CD4-positive, alpha-beta T cell treated with Interleukin-2 at 100 ng/mL for 4 hours (primary cell): ENCODE results near the gene WNT2.
"Not testable (repeated sequence)": the region's sequence is repeated elsewhere in the genome, so short reads cannot be mapped to it uniquely, and the experiment has no call there.

Experiments
- DNase-seq: peaks from one replicate; pipeline ENCODE4 v3.0.0-alpha.2; 2020; ENCODE audit warnings: low spot score

WNT2 gene

GRCh38 chr7:117302396-117302795, 20.5 kb downstream of the WNT2 start:
- DNase-seq = no peak

- not testable (repeated sequence) for DNase-seq
Observed at GRCh38 chr7:117300506-117300905, 22.4 kb downstream of the WNT2 start.

- no peak for DNase-seq
Observed at GRCh38 chr7:117297606-117298005, 25.3 kb downstream of the WNT2 start.

GRCh38 chr7:117296066-117296465, 26.8 kb downstream of the WNT2 start:
- DNase-seq = no peak

- no peak for DNase-seq
Observed at GRCh38 chr7:117285826-117286225, 37.0 kb downstream of the WNT2 start.

GRCh38 chr7:117284692-117285091, 38.2 kb downstream of the WNT2 start:
- DNase-seq = no peak

- DNase-seq = no peak
Observed at GRCh38 chr7:117283779-117284178, 39.1 kb downstream of the WNT2 start.

GRCh38 chr7:117283371-117283770, 39.5 kb downstream of the WNT2 start:
- no peak for DNase-seq

GRCh38 chr7:117282239-117282812, 40.5 kb downstream of the WNT2 start:
- no peak for DNase-seq

- DNase-seq = no peak
Observed at GRCh38 chr7:117281562-117281961, 41.3 kb downstream of the WNT2 start.

- no peak for DNase-seq
Observed at GRCh38 chr7:117279931-117280557, 42.8 kb downstream of the WNT2 start.

GRCh38 chr7:117279203-117279602, 43.7 kb downstream of the WNT2 start:
- DNase-seq = no peak

- DNase-seq = no peak
Observed at GRCh38 chr7:117278040-117278439, 44.8 kb downstream of the WNT2 start.

- no peak for DNase-seq
Observed at GRCh38 chr7:117277576-117277975, 45.3 kb downstream of the WNT2 start.

- no peak for DNase-seq
Observed at GRCh38 chr7:117274951-117275350, 47.9 kb downstream of the WNT2 start.

GRCh38 chr7:117273814-117274225, 49.0 kb downstream of the WNT2 start:
- DNase-seq = no peak

- no peak for DNase-seq
Observed at GRCh38 chr7:117273325-117273724, 49.5 kb downstream of the WNT2 start.

GRCh38 chr7:117272017-117272759, 50.7 kb downstream of the WNT2 start:
- no peak for DNase-seq

- DNase-seq = no peak
Observed at GRCh38 chr7:117271566-117271965, 51.3 kb downstream of the WNT2 start.

GRCh38 chr7:117270371-117270770, 52.5 kb downstream of the WNT2 start:
- DNase-seq = no peak

GRCh38 chr7:117269886-117270285, 53.0 kb downstream of the WNT2 start:
- DNase-seq = no peak

- no peak for DNase-seq
Observed at GRCh38 chr7:117269417-117269816, 53.4 kb downstream of the WNT2 start.

GRCh38 chr7:117264716-117265115, 58.1 kb downstream of the WNT2 start:
- DNase-seq = no peak
